Measurements from ENCODE around the gene SLC35D1. TPM values are rescaled to one million over a fixed set of nuclear protein-coding genes. Genes with fewer than 3 reads are reported as not detected.

Gene SLC35D1
- total RNA-seq, 1 experiment from 2014 or later = 3.8 TPM

- no CpG with 5 or more reads among the region's 4 CpGs for WGBS (ENCODE audit: extremely low coverage, insufficient read length, low lambda C conversion rate)
- peaks cover 9 to 51% (median 45%) of the 10 kb centered on the region in 3 experiments; a peak in 5 of 7 replicates for H3K36me3 Mint-ChIP-seq (ENCODE audit: insufficient read depth in 1 of 3, low read depth in 3 of 3)
- H4K91ac ChIP-seq (ENCODE audit: insufficient read length, low read depth, low read length) = no peak overlapping the region
- H2AK5ac ChIP-seq (ENCODE audit: insufficient read length, low read length) = no peak overlapping the region
- H4K20me1 ChIP-seq (ENCODE audit: control insufficient read depth, insufficient read depth, insufficient read length) = no peaks in the 10 kb centered on the region
- no peak overlapping the region for H2AFZ ChIP-seq (ENCODE audit: low read length)
- H3K79me1 ChIP-seq (ENCODE audit: insufficient read depth, low read depth, low read length, poor library complexity, severe bottlenecking) = no peaks in the 10 kb centered on the region
- H3K56ac ChIP-seq (ENCODE audit: insufficient read length, low read depth, low read length) = no peak overlapping the region
- H3K9me3 ChIP-seq (ENCODE audit: control insufficient read depth, low read depth, low read length) = no peaks in the 10 kb centered on the region
- H3K9me3 Mint-ChIP-seq = no peaks in the 10 kb centered on the region
- no peak overlapping the region for H3K4ac ChIP-seq (ENCODE audit: low read depth, low read length)
- no peak overlapping the region for H2BK5ac ChIP-seq (ENCODE audit: insufficient read length, low read length)
- H3K4me1 Mint-ChIP-seq = no peaks in the 10 kb centered on the region
- H3K9ac ChIP-seq (ENCODE audit: extremely low read depth, insufficient read length, low read length) = no peak overlapping the region
- no peak overlapping the region for H4K5ac ChIP-seq (ENCODE audit: insufficient read length, low read depth, low read length)
- no peak overlapping the region for H2BK12ac ChIP-seq (ENCODE audit: insufficient read length, low read depth, low read length)
- no peaks in the 10 kb centered on the region for H3K27me3 Mint-ChIP-seq (ENCODE audit: low read depth)
- no peak for TF ChIP-seq CTCF (conservative IDR thresholded peaks at IDR 0.05)
- H3K4me3 Mint-ChIP-seq = no peak overlapping the region
- no peak overlapping the region for H2BK20ac ChIP-seq (ENCODE audit: low read depth, low read length, poor library complexity, severe bottlenecking)
- H2BK120ac ChIP-seq (ENCODE audit: low read depth, low read length, poor library complexity, severe bottlenecking) = no peak overlapping the region
- no peaks in the 10 kb centered on the region for H3K23me2 ChIP-seq (ENCODE audit: insufficient read length, low read depth, low read length, poor library complexity, severe bottlenecking)
- H3T11ph ChIP-seq (ENCODE audit: low read length) = no peak overlapping the region
- H3K27ac Mint-ChIP-seq = no peak overlapping the region
- no peak overlapping the region for H3K4me2 ChIP-seq (ENCODE audit: insufficient read depth, insufficient read length, low read length)
- H3K18ac ChIP-seq (ENCODE audit: insufficient read length, low read depth, low read length) = no peak overlapping the region
- no peak overlapping the region for H2BK15ac ChIP-seq (ENCODE audit: low read depth, low read length)
- H3K4me1 ChIP-seq (ENCODE audit: insufficient read depth, low read length) = no peaks in the 10 kb centered on the region
- no peak overlapping the region for H3K14ac ChIP-seq (ENCODE audit: insufficient read depth, low read length)
- H3K27me3 ChIP-seq (ENCODE audit: insufficient read depth, low read length) = no peaks in the 10 kb centered on the region
- no peak overlapping the region for H3K23ac ChIP-seq (ENCODE audit: insufficient read length, low read depth, low read length)
- H4K8ac ChIP-seq (replicated peaks; ENCODE audit: insufficient read length, low read depth, low read length) = no peak overlapping the region
- DNase-seq = no peak
- H3K27ac ChIP-seq (ENCODE audit: insufficient read length, low read depth, low read length) = no peak overlapping the region
- no peaks in the 10 kb centered on the region for H3K79me2 ChIP-seq (ENCODE audit: insufficient read depth, low read length)
These were observed 71.2 kb downstream of the SLC35D1 start for GRCh38 chr1:66982561-66983260.
